ENCODE measurements around the gene UCHL3. TPM values are rescaled to one million over a fixed set of nuclear protein-coding genes. Genes with fewer than 3 reads are reported as not detected.

UCHL3 gene
- polyA plus RNA-seq, 1 donor from 2014 or later, result 47.1 TPM

DNA sequence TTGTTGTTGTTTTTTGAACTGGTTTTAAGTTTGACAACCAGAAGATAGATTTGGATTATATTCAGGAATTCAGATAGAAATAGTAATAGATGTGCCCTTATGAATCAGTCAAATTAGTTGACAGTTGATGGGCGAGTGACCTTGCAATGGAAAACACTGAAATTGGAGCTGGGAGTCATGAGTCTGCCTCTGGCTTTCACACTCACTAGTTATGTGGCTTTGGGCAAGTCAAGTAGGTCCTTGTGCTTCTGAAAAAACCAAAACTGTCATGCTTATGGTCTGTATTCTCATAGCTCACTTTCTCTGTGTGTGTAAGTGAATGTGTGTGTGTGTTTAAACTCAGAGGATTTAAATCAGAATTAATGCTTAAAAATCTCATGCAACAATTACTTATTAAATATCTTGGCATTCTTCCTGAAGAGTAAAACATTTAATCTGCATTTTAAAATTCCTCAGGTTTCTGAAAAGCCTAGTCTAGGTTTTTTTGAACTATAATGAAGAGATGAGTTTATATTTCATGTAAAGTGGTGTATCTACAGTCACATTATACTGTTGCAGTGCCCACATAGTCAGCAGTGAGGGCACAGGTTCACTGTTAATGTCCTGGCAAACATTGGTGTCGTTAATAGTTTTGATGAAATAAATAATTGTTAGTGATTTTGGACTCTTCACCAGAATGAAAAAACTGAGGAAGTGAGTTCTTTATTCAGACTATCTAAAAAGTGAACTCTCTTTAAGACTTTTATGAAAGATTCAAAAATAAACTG, 32.5 kb downstream of the UCHL3 start:
- Histone ChIP-seq H3F3A (ENCODE audit: insufficient read depth, low read length, poor library complexity, severe bottlenecking) (no peaks in the 10 kb centered on the region), H3K4me3 (ENCODE audit: low read length) (no peak overlapping the region), H3K79me2 (replicated peaks; ENCODE audit: insufficient read depth, low read length) (no peaks in the 10 kb centered on the region), H3K27me3 (ENCODE audit: insufficient read depth, low read depth, low read length) (no peaks in the 10 kb centered on the region), H3K4me2 (ENCODE audit: low read length) (no peak overlapping the region), H3K9me3 (ENCODE audit: low read length) (no peaks in the 10 kb centered on the region), H3K9ac (ENCODE audit: low read length) (no peak overlapping the region), H3K27ac (ENCODE audit: low read length) (no peak overlapping the region), H2AFZ (ENCODE audit: low read depth, low read length) (no peak overlapping the region), H4K20me1 (ENCODE audit: insufficient read depth) (no peaks in the 10 kb centered on the region), H3K9me2 (ENCODE audit: insufficient read depth, low read length) (no peaks in the 10 kb centered on the region), H3K36me3 (ENCODE audit: insufficient read depth, low read length) (no peaks in the 10 kb centered on the region)
- TF ChIP-seq EP300 (conservative IDR thresholded peaks at IDR 0.05; ENCODE audit: poor library complexity, severe bottlenecking) (no peak), POLR2AphosphoS5 (IDR thresholded peaks at IDR 0.05) (no peak), EZH2 (IDR thresholded peaks at IDR 0.05; ENCODE audit: borderline replicate concordance, insufficient read depth, low read length, poor library complexity, severe bottlenecking) (no peak), TAF1 (IDR thresholded peaks at IDR 0.05; ENCODE audit: low read depth) (no peak), RAD21 (conservative IDR thresholded peaks at IDR 0.05) (no peak), MXI1 (conservative IDR thresholded peaks at IDR 0.05; ENCODE audit: poor library complexity, severe bottlenecking) (no peak), SMC3 (conservative IDR thresholded peaks at IDR 0.05; ENCODE audit: poor library complexity) (no peak)
- TF ChIP-seq, protein P1, sequence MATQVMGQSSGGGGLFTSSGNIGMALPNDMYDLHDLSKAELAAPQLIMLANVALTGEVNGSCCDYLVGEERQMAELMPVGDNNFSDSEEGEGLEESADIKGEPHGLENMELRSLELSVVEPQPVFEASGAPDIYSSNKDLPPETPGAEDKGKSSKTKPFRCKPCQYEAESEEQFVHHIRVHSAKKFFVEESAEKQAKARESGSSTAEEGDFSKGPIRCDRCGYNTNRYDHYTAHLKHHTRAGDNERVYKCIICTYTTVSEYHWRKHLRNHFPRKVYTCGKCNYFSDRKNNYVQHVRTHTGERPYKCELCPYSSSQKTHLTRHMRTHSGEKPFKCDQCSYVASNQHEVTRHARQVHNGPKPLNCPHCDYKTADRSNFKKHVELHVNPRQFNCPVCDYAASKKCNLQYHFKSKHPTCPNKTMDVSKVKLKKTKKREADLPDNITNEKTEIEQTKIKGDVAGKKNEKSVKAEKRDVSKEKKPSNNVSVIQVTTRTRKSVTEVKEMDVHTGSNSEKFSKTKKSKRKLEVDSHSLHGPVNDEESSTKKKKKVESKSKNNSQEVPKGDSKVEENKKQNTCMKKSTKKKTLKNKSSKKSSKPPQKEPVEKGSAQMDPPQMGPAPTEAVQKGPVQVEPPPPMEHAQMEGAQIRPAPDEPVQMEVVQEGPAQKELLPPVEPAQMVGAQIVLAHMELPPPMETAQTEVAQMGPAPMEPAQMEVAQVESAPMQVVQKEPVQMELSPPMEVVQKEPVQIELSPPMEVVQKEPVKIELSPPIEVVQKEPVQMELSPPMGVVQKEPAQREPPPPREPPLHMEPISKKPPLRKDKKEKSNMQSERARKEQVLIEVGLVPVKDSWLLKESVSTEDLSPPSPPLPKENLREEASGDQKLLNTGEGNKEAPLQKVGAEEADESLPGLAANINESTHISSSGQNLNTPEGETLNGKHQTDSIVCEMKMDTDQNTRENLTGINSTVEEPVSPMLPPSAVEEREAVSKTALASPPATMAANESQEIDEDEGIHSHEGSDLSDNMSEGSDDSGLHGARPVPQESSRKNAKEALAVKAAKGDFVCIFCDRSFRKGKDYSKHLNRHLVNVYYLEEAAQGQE (IDR thresholded peaks at IDR 0.05; ENCODE audit: borderline replicate concordance), result no peak
- TF ChIP-seq, protein P2, sequence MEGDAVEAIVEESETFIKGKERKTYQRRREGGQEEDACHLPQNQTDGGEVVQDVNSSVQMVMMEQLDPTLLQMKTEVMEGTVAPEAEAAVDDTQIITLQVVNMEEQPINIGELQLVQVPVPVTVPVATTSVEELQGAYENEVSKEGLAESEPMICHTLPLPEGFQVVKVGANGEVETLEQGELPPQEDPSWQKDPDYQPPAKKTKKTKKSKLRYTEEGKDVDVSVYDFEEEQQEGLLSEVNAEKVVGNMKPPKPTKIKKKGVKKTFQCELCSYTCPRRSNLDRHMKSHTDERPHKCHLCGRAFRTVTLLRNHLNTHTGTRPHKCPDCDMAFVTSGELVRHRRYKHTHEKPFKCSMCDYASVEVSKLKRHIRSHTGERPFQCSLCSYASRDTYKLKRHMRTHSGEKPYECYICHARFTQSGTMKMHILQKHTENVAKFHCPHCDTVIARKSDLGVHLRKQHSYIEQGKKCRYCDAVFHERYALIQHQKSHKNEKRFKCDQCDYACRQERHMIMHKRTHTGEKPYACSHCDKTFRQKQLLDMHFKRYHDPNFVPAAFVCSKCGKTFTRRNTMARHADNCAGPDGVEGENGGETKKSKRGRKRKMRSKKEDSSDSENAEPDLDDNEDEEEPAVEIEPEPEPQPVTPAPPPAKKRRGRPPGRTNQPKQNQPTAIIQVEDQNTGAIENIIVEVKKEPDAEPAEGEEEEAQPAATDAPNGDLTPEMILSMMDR (IDR thresholded peaks at IDR 0.05; ENCODE audit: poor library complexity, severe bottlenecking), result no peak

DNA sequence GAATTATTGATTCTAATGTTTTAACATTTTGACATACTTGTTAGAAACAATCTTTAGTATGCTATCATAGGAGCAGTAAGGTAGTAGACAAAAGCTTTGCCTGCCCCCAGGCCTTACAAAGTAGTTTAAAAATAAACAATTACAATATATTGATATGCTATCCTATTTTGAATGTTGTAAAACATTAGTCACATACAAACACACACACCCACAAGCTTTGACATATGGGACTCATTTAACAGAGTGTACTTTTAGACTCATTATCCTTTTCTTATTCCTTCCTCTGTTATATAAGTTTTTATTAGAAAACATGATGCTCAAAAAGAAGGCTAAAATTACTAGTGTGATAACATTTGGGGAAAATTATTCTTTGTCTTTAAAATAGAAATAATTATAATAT, 33.5 kb downstream of the UCHL3 start:
- H3K79me2 ChIP-seq (replicated peaks; ENCODE audit: insufficient read depth, low read length), result no peaks in the 10 kb centered on the region
- H3K4me2 ChIP-seq (ENCODE audit: low read length), result no peak overlapping the region
- TF ChIP-seq, protein P1 (IDR thresholded peaks at IDR 0.05; ENCODE audit: borderline replicate concordance), result no peak
- TF ChIP-seq EZH2 (IDR thresholded peaks at IDR 0.05; ENCODE audit: borderline replicate concordance, insufficient read depth, low read length, poor library complexity, severe bottlenecking) (no peak), MXI1 (conservative IDR thresholded peaks at IDR 0.05; ENCODE audit: poor library complexity, severe bottlenecking) (no peak), POLR2AphosphoS5 (IDR thresholded peaks at IDR 0.05) (no peak)
- no peaks in the 10 kb centered on the region for H3K9me2 ChIP-seq (ENCODE audit: insufficient read depth, low read length)
- no peaks in the 10 kb centered on the region for H4K20me1 ChIP-seq (ENCODE audit: insufficient read depth)
- no peaks in the 10 kb centered on the region for H3K27me3 ChIP-seq (ENCODE audit: insufficient read depth, low read depth, low read length)
- H3K36me3 ChIP-seq (ENCODE audit: insufficient read depth, low read length), result no peaks in the 10 kb centered on the region
- no peaks in the 10 kb centered on the region for H3K9me3 ChIP-seq (ENCODE audit: low read length)
- no peak overlapping the region for H3K4me3 ChIP-seq (ENCODE audit: low read length)
- no peaks in the 10 kb centered on the region for H3F3A ChIP-seq (ENCODE audit: insufficient read depth, low read length, poor library complexity, severe bottlenecking)
- H2AFZ ChIP-seq (ENCODE audit: low read depth, low read length), result no peak overlapping the region
- H3K27ac ChIP-seq (ENCODE audit: low read length), result no peak overlapping the region
- no peak overlapping the region for H3K9ac ChIP-seq (ENCODE audit: low read length)
